NCI-H187 (cell line): ENCODE data around the gene GADD45A.
A peak's percentile ranks its signal among the peaks of the same experiment; 100 is the strongest.
"Not testable (repeated sequence)": the region's sequence is repeated elsewhere in the genome, so short reads cannot be mapped to it uniquely, and the experiment has no call there.

Experiments
- DNase-seq, 2 experiments: peaks; one replicate each; lab custom pipeline; 2025; lab: John Stamatoyannopoulos, UW

GADD45A gene, protein sequence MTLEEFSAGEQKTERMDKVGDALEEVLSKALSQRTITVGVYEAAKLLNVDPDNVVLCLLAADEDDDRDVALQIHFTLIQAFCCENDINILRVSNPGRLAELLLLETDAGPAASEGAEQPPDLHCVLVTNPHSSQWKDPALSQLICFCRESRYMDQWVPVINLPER

DNA sequence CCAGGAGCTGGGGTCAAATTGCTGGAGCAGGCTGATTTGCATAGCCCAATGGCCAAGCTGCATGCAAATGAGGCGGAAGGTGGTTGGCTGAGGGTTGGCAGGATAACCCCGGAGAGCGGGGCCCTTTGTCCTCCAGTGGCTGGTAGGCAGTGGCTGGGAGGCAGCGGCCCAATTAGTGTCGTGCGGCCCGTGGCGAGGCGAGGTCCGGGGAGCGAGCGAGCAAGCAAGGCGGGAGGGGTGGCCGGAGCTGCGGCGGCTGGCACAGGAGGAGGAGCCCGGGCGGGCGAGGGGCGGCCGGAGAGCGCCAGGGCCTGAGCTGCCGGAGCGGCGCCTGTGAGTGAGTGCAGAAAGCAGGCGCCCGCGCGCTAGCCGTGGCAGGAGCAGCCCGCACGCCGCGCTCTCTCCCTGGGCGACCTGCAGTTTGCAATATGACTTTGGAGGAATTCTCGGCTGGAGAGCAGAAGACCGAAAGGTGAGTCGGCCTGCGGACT lies at the start of gene GADD45A:
TSS of gene GADD45A (plus strand) at position 135 of the 491 bp plus-strand sequence. CDS start at position 429, 294 bp downstream.
- DNase-seq: peak; percentile 86 to 95

GRCh38 chr1:67636146-67636545 lies 48.9 kb upstream of the GADD45A start:
- DNase-seq: no peak

GRCh38 chr1:67639361-67639760 lies 45.6 kb upstream of the GADD45A start:
- DNase-seq: no peak

GRCh38 chr1:67642629-67643028 lies 42.4 kb upstream of the GADD45A start:
- DNase-seq: no peak

GRCh38 chr1:67644566-67644965 lies 40.4 kb upstream of the GADD45A start:
- no peak for DNase-seq

- DNase-seq: no peak
Measured at GRCh38 chr1:67645495-67646144, 39.4 kb upstream of the GADD45A start.

GRCh38 chr1:67646145-67647035 lies 38.6 kb upstream of the GADD45A start:
- no peak for DNase-seq

DNA sequence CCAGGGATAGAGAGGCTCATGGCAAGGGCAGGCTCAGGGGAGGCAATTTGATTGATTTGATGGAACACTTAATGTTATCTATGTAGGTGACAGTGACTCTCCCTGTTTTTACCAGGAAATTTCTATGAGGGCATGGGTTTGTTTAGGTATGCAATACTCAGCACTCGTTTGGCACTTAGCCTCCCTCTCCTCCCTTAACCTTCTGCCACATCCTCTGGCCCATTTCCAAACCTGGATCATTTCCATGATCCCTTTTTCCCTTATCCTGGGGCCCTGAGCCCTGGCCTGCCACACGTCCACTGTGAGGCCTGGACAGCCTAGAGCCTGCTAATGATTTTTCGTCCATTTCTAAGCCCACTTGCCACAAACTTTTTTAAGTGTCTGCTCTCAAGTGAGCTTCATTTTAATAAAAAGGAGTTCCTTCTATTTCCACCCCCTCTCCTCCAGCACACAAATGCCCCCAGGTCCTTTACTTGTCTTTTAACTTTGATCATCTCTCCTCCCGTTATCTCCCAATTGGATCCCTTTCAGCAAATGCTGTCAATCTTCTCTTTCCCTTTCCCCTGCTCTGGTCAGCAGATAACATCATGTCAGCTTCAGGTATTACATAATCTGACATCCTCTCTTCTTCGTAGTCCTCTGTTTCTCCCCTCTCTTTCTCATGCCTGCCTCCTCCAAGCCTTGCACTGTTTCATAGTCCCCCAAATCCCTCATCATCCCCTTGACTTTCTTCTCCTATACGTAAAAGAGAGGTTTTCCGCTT lies 37.8 kb upstream of the GADD45A start:
- DNase-seq: no peak

- DNase-seq: no peak
Measured at GRCh38 chr1:67647814-67648358, 37.1 kb upstream of the GADD45A start.

DNA sequence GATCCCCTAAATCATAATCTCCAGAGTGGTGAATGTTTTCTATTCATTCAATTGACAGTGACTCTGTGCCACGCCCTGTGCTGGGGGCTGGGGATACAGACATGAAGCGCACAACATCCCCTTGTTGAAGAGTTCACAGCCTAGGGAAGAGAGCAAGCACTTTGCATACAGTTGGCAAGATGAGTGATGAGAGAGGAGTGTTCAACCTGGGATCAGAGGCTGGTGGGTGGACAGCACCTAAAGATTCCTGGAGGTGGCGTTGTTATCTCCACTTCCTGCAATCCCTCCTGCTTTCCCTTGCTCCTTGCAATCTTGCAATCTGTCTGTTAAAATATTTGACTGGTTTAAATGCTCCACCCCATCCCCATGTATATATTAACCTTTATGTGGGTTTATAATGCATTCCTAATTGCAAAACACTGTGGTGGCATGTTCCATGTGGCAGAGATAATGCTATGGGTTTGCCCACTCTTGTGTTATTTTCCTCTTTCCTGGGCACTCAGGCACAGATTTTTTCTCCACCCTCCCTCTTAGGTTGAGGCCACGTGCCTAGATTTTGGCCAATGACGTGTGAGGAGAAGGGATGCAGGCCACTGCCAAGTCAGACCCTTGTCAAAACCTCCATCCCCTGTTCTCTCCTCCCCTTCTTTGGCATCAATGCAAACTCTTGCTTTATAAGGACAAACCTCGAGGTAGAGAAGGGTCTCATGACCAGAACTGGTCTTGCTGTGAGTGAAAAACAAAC lies 36.2 kb upstream of the GADD45A start:
- DNase-seq: no peak

DNA sequence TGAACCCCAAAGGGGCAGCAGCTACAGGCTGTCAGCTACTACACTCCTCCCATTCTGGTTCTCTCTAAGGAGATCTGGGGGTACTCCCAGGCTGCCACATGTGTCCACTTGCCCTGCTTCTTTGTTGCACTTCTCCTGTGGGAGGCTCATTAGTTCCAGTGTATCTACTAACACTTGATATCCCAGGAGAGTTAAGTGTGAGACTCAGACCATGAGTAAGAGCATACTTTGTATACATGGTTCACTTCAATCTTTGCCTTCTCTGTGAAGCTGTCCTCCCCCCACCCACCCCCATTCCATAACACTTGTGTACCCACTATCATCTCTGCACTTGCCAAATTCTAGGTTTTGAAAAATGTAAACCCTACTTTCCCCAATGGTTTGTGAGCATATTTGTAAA lies 34.9 kb upstream of the GADD45A start:
- DNase-seq: no peak

GRCh38 chr1:67651031-67651430 lies 34.0 kb upstream of the GADD45A start:
- DNase-seq: no peak

DNA sequence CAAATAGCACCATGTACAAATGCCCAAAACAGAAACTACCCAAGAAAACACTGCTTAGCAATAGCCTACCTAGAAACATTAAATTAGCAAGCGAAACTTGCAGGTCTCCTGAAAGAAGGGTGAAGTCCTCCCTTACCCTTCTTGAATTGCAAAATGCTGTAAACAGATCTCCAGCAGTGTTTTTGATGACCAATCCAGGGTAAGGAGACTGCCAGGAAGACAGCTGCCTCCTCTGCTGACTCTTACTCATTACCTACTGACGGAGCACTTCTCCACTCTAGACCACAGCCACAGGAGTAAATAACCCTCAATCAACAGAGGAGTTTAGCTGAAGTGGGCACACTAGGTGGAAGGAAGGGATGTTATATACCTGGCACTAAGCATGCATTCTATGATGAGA lies 32.2 kb upstream of the GADD45A start:
- DNase-seq: peak; percentile 30 to 39

- DNase-seq: no peak
Measured at GRCh38 chr1:67653304-67653703, 31.7 kb upstream of the GADD45A start.

GRCh38 chr1:67655581-67655980 lies 29.4 kb upstream of the GADD45A start:
- DNase-seq: no peak

- DNase-seq: not testable (repeated sequence)
Measured at GRCh38 chr1:67657152-67657551, 27.8 kb upstream of the GADD45A start.

DNA sequence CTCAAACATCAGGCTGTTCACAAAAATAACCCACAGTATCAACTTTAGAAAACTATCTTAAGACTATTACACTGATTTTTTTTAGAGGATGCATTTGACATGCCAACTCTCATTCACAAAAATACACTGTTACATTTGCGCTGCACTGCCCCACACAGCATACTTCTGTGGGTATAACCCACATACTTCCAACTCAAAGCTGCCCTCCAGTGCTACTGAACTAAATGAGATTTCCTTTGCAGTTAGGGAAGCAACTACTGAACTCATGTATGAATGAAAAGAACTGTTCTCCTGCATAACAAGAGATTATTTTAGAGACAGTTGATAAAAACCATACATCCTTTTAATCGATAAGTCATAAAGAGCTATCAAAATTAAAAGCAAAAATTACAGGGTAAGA lies 25.8 kb upstream of the GADD45A start:
- DNase-seq: no peak

GRCh38 chr1:67662884-67663283 lies 22.1 kb upstream of the GADD45A start:
- no peak for DNase-seq

- DNase-seq: no peak
Measured at GRCh38 chr1:67664048-67664447, 21.0 kb upstream of the GADD45A start.

- DNase-seq: not testable (repeated sequence)
Measured at GRCh38 chr1:67665307-67665706, 19.7 kb upstream of the GADD45A start.

DNA sequence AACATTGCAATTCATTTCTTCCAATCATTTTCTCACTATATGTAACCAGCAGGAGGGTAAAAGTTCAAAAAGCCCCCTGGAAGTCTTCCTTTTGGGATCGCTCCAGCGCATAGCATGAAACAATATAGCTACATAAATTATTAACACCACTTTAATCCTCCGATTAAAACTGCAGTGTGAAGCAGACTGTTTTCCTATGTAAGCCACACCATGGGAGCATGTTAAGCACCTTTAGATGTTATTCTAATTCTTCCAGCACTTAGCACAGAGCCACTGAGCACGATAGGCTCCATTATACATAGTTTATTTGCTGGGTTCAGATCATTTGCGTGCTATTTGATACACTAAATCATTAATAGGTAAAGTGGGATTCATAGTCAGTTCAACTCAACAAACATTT lies 18.4 kb upstream of the GADD45A start:
- DNase-seq: no peak
